NCI-H1092 (cell line): ENCODE measurements around the gene RNFT1.
"Not testable (repeated sequence)": the region's sequence is repeated elsewhere in the genome, so short reads cannot be mapped to it uniquely, and the experiment has no call there.

Source experiments
- DNase-seq: peaks from one replicate; lab custom pipeline; 2025; lab: John Stamatoyannopoulos, UW

RNFT1 gene, protein sequence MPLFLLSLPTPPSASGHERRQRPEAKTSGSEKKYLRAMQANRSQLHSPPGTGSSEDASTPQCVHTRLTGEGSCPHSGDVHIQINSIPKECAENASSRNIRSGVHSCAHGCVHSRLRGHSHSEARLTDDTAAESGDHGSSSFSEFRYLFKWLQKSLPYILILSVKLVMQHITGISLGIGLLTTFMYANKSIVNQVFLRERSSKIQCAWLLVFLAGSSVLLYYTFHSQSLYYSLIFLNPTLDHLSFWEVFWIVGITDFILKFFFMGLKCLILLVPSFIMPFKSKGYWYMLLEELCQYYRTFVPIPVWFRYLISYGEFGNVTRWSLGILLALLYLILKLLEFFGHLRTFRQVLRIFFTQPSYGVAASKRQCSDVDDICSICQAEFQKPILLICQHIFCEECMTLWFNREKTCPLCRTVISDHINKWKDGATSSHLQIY

DNA sequence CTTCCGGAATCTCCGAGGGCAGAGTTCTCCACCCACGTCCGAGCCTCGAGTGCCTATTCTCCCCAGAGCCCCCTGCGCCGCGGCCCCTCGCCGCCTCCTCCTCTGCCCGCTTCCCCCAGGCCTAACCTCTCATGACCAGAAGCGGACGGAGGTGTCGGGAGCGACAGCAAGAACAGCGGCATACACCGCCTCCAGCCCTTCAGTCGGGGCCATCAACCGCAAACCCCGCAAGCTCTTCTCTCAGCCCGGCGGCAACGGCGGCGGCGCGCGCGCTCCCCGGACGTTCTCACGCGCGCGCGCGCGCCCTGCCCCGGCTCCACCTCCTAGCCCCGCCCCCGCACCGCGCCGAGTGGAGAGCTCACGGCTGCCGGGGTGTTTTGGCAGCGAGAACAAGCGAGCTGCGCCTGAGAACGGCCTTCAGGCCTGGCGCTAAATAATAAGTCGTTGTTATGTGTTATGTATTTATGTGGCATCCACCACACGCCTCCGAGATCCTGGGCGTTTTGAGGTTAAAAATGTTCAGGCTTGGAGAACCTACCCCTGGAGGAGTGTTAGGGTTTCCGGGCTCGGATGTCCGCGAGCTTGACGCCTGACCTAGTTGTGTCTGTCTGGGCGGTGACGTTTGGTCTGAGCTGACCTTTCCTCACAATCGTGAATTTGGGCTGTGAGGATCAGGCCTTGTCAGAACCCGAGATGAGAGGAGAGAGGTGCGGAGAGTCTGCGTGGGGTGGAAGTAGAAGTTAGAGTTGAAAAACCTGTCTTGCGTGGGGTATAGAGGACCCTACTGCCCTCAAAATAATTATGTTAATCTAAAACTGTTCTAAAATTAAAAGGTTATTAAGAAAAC is at the start of gene RNFT1:
RNFT1 (minus strand) TSS at position 259 of the 847 bp plus-strand sequence; CDS start at position 182, 77 bp downstream.
- peak; percentile 73 for DNase-seq

DNA sequence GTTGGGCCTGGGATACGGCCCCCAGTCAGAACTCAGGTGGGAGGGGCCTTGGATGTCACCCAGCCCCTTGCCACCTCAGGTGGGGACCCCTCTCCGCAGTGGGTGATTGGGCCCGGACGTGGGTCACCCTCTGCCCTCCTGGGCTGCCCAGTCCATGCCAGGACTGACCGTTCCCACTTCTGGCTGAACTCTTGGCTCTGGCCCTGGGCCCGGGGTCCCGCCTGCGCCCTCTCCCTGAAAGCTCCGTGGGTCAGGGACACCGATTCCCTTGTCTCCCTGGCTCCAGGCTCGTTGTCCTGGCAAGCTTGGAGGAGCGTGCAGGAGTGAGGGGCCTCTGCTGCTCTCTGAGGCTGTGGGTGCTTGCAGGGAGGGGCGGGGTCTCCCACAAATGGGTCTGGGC is 44.8 kb upstream of the RNFT1 start:
- DNase-seq: not testable (repeated sequence)

DNA sequence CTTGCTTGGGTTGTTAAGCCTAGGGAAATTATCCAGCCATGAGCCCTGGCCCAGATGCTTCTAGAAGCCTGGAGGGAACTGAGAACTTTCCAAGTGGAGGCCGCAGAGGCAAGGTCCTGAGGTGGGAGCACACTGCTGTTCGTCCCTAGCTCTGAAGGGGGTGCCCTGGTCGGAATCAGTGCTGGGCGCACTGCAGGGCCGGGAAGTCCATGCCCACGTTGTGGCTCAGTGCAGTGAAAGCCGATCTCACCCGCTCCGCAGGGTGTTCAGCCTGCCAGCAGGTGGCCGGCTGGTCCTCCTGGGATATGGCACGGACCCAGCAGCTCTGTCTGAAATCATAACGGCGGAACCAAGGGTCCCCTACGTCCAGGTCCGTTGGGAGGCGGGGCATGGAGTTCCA is 43.8 kb upstream of the RNFT1 start:
- DNase-seq: not testable (repeated sequence)

DNA sequence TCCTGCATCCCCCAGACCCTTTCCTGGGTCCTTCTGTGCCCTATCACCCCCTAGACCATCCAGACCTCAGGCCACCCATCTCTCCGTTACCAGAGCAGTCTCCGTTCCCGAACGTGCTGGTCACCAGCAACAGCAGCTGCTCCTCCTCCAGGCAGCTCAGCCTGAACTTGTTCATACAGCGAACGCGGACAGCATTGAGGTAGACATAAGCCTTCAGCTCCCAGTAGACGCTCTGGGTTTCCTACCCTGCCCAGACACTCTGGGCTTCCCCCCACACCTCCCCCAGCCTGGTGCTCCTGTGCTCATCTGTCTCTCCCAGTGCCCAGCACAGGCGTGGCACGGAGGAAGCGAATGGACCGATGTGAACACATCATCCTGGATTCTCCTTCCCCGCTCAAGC is 41.6 kb upstream of the RNFT1 start:
- no peak for DNase-seq

DNA sequence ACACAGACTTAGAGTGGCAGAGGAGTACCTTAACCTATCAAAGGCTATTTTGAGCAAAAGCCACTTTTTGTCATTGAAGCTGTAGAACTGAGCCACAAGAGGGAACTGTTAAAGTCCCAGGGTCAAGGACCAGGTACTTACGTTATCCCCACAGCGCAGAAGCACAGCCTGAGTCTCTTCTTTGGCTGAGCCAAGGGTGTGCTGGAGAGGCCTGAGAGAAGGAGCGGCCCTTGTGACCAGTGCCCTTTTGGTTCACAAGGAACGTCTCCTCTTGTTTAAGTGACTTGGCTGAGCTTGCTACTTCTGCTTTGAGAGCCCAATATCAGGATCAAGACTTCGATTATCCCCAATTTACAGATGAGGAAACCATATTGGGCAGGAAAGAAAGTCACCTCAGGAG is 40.0 kb upstream of the RNFT1 start:
- not testable (repeated sequence) for DNase-seq

DNA sequence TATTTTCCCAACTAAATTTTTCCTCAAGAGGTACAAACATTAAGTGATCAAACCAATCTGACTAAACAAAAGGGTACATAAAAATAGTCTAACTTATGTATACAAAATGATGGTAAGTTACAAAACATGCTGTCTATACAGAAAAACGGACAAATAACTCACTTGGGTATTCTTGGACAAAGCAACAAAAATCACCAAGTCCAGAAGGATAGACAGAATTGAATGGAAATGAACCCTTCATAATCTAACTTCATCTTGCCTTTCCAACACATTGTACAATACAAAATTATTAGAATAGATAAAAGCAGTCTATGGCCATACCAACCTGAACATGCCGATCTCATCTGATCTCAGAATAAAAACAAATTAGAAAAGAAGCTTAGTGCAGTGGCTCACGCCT is 37.9 kb upstream of the RNFT1 start:
- DNase-seq: not testable (repeated sequence)

DNA sequence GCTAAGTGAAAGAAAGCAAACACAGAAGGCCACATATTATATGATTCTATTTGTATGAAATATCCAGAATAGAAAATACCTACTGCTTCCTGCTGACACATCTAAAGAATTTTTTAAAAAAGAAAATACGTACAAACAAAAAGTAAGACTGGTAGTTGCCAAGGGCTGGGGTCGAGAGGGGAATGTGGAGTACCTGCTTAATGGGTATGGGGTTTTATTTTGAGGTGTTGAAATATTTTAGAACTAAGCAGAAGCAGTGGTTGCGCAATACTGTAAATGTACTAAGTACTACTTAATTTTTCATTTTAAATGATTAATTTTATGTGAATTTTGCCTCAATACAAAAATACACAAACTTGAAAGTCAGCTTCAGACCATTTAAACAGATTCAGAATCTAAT is 32.1 kb upstream of the RNFT1 start:
- DNase-seq: not testable (repeated sequence)

DNA sequence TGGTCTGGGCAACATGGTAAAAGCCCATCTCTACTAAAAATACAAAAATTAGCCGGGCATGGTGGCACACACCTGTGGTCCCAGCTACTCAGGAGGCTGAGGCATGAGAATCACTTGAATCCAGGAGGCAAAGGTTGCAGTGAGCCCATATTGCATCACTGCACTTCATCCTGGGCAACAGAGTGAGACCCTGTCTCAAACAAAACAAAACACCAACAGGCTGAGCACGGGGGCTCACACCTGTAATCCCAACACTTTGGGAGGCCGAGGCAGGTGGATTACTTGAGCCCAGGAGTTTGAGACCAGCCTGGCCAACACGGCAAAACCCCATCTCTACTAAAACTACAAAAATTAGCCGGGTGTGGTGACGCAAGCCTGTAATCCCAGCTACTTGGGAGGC is 10.6 kb upstream of the RNFT1 start:
- not testable (repeated sequence) for DNase-seq

DNA sequence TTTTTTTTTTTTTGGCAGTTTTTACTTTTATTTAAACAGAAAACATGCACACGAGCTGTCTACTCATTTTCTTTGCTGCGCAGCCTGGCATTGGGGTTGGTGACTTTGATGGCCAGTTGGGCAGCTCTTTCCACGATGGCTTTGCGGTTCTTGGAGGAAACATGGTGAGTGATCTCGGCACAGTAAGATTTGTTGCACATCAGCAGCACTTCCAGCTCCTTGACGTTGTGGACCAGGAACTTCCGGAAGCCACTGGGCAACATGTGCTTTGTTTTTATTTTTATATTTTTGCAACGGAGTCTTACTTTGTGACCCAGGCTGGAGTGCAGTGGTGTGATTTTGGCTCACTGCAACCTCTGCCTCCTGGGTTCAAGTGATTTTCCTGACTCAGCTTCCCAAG is 8.9 kb upstream of the RNFT1 start:
- DNase-seq: not testable (repeated sequence)

DNA sequence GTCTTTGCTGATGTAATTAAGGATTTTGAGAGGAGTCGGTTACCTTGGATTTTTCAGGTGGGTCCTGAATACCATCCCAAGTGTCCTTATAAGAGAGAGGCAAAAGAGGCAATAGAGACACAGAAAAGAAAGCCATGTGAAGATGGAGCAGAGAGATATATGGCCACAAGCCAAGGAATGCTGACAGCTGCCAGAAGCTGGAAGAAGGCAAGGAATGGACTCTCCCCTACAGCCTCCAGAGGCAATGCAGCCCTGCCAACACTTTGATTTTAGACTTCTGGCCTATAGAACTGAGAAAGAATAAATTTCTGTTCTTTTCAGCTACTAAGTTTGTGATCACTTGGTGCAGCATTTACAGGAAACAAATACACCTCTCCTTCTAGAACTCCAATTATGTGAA is 8.2 kb upstream of the RNFT1 start:
- DNase-seq: no peak

DNA sequence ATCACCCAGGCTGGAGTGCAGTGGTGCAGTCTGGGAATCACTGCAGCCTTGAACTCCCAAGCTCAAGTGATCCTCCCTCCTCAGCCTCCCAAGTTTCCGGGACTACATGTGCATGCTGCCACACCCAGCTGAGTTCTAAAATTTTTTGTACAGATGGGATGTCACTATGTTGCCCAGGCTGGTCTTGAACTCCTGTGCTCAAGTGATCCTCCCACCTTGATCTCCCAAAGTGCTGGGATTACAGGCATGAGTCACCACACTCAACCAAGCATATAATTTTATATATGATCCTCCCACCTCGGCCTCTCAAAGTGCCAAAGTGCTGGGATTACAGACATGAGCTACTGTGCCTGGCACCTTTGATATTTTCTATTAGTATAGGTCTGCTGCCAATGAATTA is 7.2 kb upstream of the RNFT1 start:
- DNase-seq: not testable (repeated sequence)

DNA sequence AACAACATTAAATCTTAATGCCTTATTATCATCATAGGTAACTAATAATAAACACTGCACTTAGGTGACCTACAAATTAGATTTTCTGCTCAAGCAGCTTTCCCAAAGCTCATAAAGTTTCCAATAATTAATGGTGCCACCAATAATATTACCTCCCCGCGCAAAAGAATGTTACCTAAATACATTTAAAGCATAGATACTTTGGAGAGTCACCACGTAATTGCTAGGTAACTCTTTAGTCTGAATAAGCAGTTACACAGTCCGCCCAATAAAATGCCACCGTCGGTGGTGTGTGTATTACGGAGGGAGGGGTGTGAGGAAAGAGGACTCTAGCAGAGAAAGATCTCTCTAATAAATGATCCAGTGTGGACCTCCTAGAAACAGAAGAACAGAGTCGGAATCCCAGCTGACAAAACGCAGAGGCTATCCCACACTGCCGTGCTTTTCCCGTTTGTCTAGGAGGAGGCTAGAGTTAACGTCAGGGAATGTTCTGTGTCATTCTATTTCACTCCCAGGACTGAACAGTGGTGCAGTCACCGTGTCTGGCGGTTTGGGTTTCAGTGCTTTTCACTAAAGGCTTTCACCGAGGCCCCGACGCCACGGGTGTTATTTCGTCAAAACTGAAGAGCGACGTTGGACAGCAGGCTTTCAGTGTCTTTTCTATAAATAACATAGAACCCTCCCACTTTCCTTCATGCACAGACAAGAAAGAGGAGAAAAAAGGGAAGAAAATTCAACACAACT is 630 bp downstream of the RNFT1 start:
- peak; percentile 11 for DNase-seq

DNA sequence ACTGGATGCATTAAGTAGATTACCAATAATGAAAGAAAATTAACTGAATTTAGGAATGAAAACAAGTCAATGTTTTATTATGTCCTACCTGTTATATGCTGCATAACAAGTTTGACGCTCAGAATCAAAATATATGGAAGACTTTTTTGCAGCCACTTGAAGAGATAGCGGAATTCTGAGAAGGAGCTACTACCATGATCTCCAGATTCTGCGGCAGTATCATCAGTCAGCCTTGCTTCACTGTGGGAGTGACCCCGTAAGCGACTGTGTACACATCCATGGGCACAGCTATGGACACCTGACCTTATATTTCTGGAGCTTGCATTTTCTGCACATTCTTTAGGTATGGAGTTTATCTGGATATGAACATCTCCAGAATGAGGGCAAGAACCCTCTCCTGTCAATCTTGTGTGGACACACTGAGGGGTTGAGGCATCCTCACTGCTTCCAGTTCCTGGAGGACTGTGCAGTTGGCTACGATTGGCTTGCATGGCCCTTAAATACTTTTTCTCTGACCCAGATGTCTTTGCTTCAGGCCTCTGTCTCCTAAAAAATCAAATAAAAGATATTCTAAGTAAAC is 1.7 kb downstream of the RNFT1 start:
- no peak for DNase-seq

DNA sequence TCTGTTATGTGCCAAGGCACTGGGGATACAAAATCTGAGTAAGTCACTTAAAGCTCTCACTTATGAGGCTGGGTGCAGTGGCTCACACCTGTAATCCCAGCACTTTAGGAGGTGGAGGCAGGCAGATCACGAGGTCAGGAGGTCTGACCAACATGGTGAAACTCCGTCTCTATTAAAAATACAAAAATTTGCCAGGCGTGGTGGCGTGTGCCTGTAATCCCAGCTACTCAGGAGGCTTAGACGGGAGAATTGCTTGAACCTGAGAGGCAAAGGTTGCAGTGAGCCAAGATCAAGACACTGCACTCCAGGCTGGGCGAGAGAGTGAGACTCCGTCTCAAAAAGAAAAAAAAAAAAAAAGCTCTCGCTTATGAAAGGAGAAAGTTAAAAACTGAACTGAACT is 5.0 kb downstream of the RNFT1 start:
- not testable (repeated sequence) for DNase-seq

DNA sequence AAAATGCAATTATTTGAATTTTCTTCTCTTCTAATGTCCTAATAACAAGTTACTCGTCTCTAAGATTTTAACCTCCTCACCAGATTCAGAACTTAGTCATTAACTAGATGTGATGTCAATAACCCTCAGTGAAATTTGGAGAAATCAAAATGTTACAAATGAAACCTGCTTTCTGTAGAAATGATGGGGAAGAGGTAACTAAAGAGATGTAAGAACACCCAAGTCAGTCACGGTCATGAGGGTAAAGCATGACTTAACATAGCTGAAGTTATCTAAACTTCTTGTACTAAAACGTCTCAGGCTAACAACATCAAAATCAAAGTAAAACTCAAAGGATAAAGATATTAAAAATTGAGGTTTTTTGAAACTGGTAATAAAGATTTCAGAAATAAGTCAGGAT is 9.7 kb downstream of the RNFT1 start:
- DNase-seq: no peak

DNA sequence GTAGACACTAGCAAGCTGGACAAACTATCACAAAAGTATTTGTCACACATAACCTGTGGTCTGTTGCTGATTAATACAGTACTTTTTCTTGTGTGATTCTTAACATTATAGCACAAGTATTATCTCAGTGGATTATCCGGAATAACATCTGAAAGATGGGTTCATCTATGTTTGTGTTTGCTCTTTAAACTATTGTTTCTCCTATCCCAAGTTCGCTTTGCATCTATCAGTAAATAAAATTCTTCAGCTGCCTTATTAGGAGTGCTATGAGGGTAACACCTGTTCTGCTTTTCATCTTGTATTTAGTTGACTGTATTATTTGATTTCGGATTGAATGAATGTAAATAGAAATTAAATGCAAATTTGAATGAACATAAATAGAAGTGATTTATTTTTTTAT is 14.5 kb downstream of the RNFT1 start:
- DNase-seq: no peak

DNA sequence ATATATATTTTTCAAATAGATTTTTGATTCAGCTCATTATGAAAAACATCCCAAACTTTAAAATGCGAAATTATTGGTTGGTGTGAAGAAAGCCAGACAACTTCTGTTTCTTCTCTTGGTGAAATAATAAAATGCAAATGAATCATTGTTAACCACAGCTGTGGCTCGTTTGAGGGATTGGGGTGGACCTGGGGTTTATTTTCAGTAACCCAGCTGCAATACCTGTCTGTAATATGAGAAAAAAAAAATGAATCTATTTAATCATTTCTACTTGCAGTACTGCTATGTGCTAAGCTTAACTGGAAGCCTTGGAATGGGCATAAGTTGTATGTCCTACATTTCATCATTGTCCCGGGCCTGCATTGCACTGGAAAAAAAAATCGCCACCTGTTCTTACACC is 17.2 kb downstream of the RNFT1 start:
- DNase-seq: not testable (repeated sequence)

DNA sequence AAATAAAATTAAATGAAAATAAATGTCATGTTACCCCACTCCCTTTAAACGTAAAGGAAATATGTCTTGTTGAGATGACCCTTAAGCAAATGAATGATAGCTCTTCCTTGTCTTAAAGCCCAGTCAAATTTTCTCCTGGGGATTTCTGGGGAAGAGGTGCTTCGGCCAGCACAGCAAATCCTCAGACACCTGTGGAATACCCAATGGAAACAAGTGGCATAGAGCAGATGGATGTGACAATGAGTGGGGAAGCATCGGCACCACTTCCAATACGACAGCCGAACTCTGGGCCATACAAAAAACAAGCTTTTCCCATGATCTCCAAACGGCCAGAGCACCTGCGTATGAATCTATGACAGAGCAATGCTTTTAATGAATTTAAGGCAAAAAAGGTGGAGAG is 18.1 kb downstream of the RNFT1 start:
- not testable (repeated sequence) for DNase-seq

DNA sequence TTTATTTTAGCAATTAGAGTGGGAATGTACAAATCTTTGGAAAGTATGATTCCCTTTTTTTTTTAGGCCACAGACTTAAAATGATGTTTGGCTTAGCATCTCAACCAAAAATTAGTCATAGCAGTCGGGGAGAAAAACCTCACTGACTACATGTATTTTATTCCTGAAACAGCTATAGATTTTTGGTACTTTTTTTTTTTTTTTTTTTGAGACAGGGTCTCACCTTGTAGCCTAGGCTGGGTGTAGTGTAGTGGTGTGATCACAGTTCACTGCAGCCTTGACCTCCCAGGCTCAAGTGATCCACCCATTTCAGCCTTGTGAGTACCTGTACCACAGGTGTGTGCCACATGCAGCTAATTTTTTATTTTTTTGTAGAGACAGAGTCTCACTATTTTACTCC is 23.4 kb downstream of the RNFT1 start:
- DNase-seq: no peak

DNA sequence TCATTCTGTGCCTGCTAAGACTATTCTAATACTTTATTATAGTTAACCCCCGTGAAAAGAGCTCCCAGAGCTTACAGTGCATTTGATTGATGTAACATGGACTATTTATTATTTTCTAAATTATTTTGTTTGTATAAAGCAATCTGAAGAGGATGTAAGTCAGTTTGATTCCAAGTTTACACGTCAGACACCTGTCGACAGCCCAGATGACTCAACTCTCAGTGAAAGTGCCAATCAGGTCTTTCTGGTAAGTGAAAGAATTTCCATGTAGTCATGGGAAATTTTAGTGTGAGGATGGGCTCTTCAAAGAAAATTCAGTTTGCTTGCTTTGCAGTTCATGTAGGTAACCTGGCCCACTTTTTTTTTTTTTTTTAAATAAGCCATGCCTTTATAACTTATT is 23.8 kb downstream of the RNFT1 start:
- DNase-seq: not testable (repeated sequence)

DNA sequence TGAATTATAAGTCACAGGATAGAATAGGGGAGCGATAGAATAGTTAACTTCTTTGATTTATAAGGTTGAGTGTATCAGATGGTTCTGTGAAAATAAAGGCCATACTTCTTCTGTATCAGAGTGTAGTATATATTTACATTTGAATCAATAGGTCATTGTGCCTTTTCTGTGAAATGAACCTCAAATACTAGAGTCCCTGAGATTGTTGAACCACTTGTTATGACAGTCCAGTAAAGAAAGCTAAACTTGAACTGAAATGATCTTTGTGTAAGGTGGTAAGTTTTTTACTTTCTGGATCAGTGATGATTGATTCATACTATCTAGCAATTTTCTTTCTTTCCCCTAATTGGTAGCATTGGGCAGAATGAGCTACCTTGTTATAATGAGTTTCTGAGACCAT is 31.2 kb downstream of the RNFT1 start:
- DNase-seq: not testable (repeated sequence)

DNA sequence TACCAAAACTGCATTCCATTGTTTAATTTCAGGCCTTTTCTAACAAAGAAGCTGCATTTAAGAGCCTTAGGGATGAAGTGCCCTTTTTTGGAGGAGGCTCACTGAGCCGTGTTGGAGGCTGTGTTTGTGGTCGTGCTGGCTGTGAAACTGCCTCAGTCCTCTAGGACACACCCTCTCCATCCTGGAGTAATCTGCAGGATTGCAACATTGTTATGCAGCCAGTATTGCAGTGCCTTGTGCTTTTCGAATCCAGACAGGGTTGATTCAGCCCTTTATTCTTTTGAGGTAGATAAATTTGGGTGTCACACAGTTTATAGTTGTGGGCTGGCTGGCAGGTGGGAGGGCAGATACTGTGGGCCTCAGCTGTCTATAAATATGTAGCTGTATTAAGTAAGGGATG is 33.8 kb downstream of the RNFT1 start:
- DNase-seq: not testable (repeated sequence)
